DND-41 (cell line): ENCODE measurements around the gene ALCAM.

Experiments
- ATAC-seq: fragments of 200-7000 bp; cut with Tn5 transposase; 3 replicates; pipeline ENCODE4 v1.9.1; 2021; ENCODE audit warnings: low read depth; ENCODE audit not compliant: insufficient read depth
- DNase-seq: peaks from one replicate; pipeline ENCODE4 v3.0.0-alpha.2; 2020
- H2AFZ ChIP-seq: 2 replicates; pipeline ENCODE4 v1.6.0; 2012; ENCODE audit warnings: low read depth, low read length
- H3K27ac ChIP-seq: 2 replicates; pipeline ENCODE4 v1.5.1; 2012; ENCODE audit warnings: low read length, inconsistent platforms
- H3K27me3 ChIP-seq: fragments of 200-600 bp; sonication (generic); 2 replicates; pipeline ENCODE4 v1.6.0; 2012; ENCODE audit warnings: low read length, mild to moderate bottlenecking, inconsistent platforms; ENCODE audit not compliant: insufficient read depth, poor library complexity
- H3K36me3 ChIP-seq: 2 replicates; pipeline ENCODE4 v1.5.1; 2012; ENCODE audit warnings: low read length, inconsistent platforms; ENCODE audit not compliant: insufficient read depth
- H3K4me1 ChIP-seq: 2 replicates; pipeline ENCODE4 v1.5.1; 2012; ENCODE audit warnings: mild to moderate bottlenecking, low read length; ENCODE audit not compliant: insufficient read depth
- H3K4me2 ChIP-seq: 2 replicates; pipeline ENCODE4 v1.6.0; 2012; ENCODE audit warnings: mild to moderate bottlenecking, moderate library complexity, low read length, inconsistent platforms; ENCODE audit not compliant: insufficient read depth
- H3K4me3 ChIP-seq, 2 experiments: fragments of 200-600 bp in 1 of 2; shearing (Covaris generic) in 1 of 2; 2 replicates each; pipeline ENCODE4 v1.5.1; 2012 to 2016; ENCODE audit warnings: inconsistent platforms in 2 of 2, low read length in 2 of 2, mild to moderate bottlenecking in 2 of 2, low read depth in 1 of 2, moderate library complexity in 1 of 2
- H3K79me2 ChIP-seq: 2 replicates; pipeline ENCODE4 v1.6.0; 2012; ENCODE audit warnings: low read length, inconsistent platforms; ENCODE audit not compliant: insufficient read depth
- H3K9ac ChIP-seq: 2 replicates; pipeline ENCODE4 v1.6.0; 2012; ENCODE audit warnings: low read depth, mild to moderate bottlenecking, inconsistent platforms, low read length, moderate library complexity
- H3K9me3 ChIP-seq: 2 replicates; pipeline ENCODE4 v1.5.1; 2012; ENCODE audit warnings: low read length, moderate library complexity, mild to moderate bottlenecking, inconsistent platforms; ENCODE audit not compliant: insufficient read depth, severe bottlenecking
- H4K20me1 ChIP-seq: 2 replicates; pipeline ENCODE4 v1.6.0; 2012; ENCODE audit warnings: low read length; ENCODE audit not compliant: insufficient read depth
- EZH2 ChIP-seq: IDR thresholded peaks from 3 replicates; pipeline ENCODE4 v1.6.1; 2012; ENCODE audit warnings: borderline replicate concordance, low read depth, mild to moderate bottlenecking, moderate library complexity, low read length, inconsistent platforms; ENCODE audit not compliant: severe bottlenecking
- TF ChIP-seq, protein P1 (sequence below): IDR thresholded peaks from 2 replicates; pipeline ENCODE4 v1.5.1; 2012; ENCODE audit warnings: borderline replicate concordance, low read length, moderate library complexity, mild to moderate bottlenecking; ENCODE audit not compliant: poor library complexity, severe bottlenecking; ENCODE audit errors: extremely low read depth

Gene ALCAM

DNA sequence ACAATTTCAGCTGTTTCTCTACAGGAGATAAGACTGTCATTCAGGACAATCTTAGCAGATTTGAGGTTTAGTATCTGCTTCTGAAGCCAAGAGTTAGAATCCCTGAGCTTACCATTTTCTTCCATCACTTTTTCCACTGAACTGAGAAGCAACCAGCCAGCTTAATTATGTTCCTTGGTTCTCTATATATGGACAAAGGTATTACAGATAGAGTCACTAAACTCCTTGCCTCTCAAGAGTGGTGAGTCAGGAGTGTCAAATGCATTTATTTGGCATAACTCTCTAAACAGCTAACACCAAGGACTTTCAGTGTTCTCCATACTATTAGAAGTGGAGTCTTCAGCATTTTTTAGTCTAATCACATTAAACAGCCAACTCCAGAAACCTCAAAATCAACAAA, 239.3 kb downstream of the ALCAM start:
- no peaks in the 10 kb centered on the region for H3K27me3 ChIP-seq
- DNase-seq (no peak), ATAC-seq (no peak)
- no peaks in the 10 kb centered on the region for H3K79me2 ChIP-seq
- no peak overlapping the region for H3K9ac ChIP-seq
- no peaks in the 10 kb centered on the region for H4K20me1 ChIP-seq
- H3K4me1 ChIP-seq = no peaks in the 10 kb centered on the region
- H3K27ac ChIP-seq = no peak overlapping the region
- TF ChIP-seq, protein P1, sequence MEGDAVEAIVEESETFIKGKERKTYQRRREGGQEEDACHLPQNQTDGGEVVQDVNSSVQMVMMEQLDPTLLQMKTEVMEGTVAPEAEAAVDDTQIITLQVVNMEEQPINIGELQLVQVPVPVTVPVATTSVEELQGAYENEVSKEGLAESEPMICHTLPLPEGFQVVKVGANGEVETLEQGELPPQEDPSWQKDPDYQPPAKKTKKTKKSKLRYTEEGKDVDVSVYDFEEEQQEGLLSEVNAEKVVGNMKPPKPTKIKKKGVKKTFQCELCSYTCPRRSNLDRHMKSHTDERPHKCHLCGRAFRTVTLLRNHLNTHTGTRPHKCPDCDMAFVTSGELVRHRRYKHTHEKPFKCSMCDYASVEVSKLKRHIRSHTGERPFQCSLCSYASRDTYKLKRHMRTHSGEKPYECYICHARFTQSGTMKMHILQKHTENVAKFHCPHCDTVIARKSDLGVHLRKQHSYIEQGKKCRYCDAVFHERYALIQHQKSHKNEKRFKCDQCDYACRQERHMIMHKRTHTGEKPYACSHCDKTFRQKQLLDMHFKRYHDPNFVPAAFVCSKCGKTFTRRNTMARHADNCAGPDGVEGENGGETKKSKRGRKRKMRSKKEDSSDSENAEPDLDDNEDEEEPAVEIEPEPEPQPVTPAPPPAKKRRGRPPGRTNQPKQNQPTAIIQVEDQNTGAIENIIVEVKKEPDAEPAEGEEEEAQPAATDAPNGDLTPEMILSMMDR = no peak
- no peak for TF ChIP-seq EZH2
- no peak overlapping the region for H3K4me2 ChIP-seq
- no peaks in the 10 kb centered on the region for H3K9me3 ChIP-seq
- H3K4me3 ChIP-seq = no peak overlapping the region
- H2AFZ ChIP-seq = no peak overlapping the region
- no peaks in the 10 kb centered on the region for H3K36me3 ChIP-seq

DNA sequence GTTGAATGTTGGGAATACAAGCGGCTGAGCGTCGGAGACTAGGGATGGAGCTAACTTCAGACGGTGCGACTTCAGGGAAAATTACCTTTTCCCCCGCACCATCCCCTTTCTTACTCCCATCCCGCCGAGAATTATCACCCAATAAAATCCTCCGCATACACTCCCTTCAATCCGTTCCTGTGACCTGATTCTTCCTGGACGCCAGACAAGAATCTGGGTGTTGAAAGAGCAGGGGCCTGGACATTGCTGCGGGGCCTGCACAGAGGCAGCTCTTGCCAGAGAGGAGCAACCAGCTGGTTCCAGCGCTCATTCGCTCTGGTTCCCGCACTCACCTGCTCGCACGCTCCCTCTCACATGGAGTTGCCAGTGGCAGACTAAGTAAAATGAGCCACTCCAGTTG, 241.9 kb downstream of the ALCAM start:
- ATAC-seq (no peak), DNase-seq (no peak)
- Histone ChIP-seq H3K27me3 (no peaks in the 10 kb centered on the region), H2AFZ (no peak overlapping the region), H3K36me3 (no peaks in the 10 kb centered on the region), H3K9ac (no peak overlapping the region), H3K4me2 (no peak overlapping the region), H3K79me2 (no peaks in the 10 kb centered on the region), H3K4me1 (no peaks in the 10 kb centered on the region), H3K27ac (no peak overlapping the region), H3K9me3 (no peaks in the 10 kb centered on the region), H4K20me1 (no peaks in the 10 kb centered on the region), H3K4me3 (no peak overlapping the region)
- no peak for TF ChIP-seq EZH2
- TF ChIP-seq, protein P1 = no peak

DNA sequence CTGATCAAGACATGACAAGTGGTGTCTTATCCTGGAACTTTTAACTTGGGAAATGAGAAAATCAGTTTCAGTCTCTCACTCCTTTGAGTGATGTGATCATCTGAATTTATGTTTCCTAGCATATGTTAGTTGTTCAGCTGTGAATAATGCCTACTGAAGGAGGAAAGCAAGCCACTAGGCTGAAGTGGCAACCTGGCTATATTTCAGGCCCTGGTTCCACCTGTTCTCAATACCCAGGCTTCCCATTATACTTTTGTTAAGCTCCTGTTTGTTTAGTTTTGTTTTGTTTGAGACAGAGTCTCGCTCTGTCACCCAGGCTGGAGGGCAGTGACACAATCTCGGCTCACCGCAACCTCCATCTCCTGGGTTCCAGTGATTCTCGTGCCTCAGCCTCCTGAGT, 243.8 kb downstream of the ALCAM start:
- H3K36me3 ChIP-seq = no peaks in the 10 kb centered on the region
- no peak overlapping the region for H2AFZ ChIP-seq
- no peak for DNase-seq
- no peaks in the 10 kb centered on the region for H3K79me2 ChIP-seq
- no peaks in the 10 kb centered on the region for H3K4me1 ChIP-seq
- no peak for ATAC-seq
- TF ChIP-seq, protein P1 = no peak
- no peak for TF ChIP-seq EZH2
- no peaks in the 10 kb centered on the region for H3K9me3 ChIP-seq
- H3K9ac ChIP-seq = no peak overlapping the region
- no peak overlapping the region for H3K27ac ChIP-seq
- no peaks in the 10 kb centered on the region for H4K20me1 ChIP-seq
- no peaks in the 10 kb centered on the region for H3K27me3 ChIP-seq
- H3K4me3 ChIP-seq = no peak overlapping the region
- H3K4me2 ChIP-seq = no peak overlapping the region

DNA sequence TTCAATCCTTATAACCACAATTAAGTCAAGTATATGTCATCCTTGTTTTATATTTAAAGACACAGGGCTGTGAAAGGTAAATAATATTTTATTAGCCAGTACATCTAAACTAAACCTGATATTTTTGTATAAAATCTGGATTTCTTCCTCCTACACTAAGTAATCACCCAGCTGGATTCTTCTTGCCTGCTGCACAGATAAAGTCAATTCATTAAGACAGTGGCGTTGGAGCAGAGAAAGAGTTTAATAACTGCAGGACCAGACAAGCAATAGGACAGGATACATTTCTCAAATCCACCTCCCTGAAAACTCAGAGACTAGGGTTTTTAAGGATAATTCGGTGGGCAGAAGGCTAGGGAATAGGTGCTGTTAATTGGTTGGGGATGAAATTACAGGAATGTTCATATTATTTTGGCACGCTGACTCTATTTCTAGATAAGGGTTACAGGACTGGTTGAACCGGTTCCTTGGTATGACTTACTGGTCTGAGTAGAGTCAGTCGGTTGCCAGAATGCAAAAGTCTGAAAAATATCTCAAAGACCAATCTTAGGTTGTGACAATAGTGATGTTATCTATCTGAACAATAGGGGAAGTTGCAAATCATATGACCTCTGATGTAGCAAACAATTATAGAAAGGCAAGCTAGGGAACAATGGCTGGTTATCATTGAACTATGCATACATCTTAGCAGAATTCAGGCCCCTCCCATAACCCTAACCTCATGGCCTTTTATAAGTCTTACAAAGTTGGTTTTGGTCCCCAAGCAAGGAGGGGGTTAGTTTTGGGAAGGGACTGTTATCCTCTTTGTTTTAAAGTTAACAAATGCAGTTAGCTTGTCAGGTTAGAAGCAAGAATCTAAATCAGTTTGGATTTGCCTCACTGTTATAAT, 244.8 kb downstream of the ALCAM start:
- ATAC-seq (no peak), DNase-seq (no peak)
- Histone ChIP-seq H3K27me3 (no peaks in the 10 kb centered on the region), H3K9ac (no peak overlapping the region), H3K79me2 (no peaks in the 10 kb centered on the region), H3K36me3 (no peaks in the 10 kb centered on the region), H3K27ac (no peak overlapping the region), H3K9me3 (no peaks in the 10 kb centered on the region), H4K20me1 (no peaks in the 10 kb centered on the region), H3K4me1 (no peaks in the 10 kb centered on the region), H2AFZ (no peak overlapping the region), H3K4me3 (no peak overlapping the region), H3K4me2 (no peak overlapping the region)
- TF ChIP-seq EZH2 = no peak
- TF ChIP-seq, protein P1 = no peak
